GM12872 (cell line): ENCODE measurements around the gene PARN.

Experiments used
- CTCF ChIP-seq: IDR thresholded peaks from 3 replicates; pipeline ENCODE4 v1.5.1; 2011; ENCODE audit warnings: low read depth, mild to moderate bottlenecking, low read length, moderate library complexity; ENCODE audit not compliant: insufficient read depth

The PARN gene

DNA sequence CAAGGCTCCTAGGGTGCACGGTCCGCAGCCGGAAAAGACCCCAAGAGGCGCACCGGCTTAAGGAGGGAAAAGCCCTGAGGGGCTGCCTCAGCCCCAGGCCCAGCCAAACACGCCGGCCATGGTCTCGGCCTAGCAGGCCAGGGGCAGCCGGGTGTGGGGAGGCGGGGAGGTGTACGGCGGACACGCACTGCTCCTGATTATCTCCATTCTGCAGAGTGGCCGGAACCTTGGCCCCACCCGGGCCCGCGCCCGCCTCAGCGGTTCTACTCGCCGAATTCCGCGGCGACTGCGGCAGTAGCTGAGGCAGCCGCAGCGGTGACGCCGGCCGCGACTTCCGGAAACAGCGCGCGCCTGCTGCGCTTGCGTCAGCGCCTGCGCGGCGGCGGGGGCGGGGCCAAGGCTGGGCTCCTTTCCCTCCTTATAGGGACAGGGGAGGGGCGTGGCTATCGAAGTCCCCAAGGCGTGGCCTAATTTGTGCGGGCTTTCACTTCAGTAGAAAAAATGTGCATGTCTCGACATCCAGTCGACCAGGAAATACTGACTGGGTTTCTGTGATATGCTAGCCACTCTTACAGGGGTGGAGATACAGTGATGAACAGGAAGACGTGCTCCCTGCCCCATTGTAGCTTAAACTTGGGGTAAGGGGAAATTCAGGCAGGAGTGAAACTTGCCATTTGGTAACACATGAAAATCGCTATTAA, at the start of gene PARN:
TSS of gene PARN (minus strand) at position 342 of the 701 bp plus-strand sequence. CDS start at position 207, 135 bp downstream.
- TF ChIP-seq CTCF, result no peak

GRCh38 chr16:14678748-14679497, 48.9 kb upstream of the PARN start:
- TF ChIP-seq CTCF, result no peak

DNA sequence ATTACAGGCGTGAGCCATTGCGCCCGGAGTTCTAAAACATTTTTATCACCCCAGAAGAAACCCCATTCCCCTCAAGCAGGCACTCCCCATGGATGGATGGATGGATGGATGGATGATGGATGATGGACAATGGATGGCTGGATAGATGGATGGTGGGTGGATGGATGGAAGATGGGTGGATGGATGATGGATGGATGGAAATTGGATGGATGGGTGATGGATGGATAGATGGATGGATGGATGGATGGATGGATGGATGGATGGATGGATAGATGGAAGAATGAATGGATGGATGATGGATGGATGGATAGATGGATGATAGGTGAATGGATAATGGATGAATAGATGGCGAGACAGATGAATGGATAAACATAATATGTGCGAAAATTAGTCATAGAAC, 47.6 kb upstream of the PARN start:
- no peak for TF ChIP-seq CTCF

GRCh38 chr16:14676633-14677032, 46.6 kb upstream of the PARN start:
- TF ChIP-seq CTCF, result no peak

DNA sequence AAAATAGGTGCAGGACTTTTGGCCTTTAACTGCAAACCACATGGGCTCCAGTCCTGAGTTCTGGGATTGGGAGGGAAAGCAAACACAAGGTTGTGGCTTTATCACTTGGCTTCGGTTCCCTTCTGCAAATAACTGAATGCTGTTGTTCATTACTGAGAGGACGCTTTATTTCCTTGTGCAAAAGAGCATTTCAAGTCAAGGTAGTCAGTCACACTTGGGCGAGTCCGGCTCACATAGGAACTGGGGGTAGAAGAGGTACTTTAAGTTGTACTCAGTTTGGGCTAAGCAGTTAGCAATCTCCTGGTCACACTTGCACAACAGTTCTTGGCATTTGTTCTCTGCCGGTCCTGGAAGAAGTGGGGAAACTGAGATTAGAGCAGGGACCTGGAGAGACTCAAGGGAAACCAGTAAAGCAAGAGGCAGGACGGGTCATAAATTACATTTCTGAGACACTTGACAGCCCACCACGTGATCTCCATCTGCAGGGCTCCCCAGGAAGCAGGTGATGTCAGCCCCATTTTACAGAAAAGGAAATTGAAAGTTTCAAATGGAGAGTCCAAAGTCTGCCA, 42.4 kb upstream of the PARN start:
- no peak for TF ChIP-seq CTCF

GRCh38 chr16:14669776-14670175, 39.7 kb upstream of the PARN start:
- no peak for TF ChIP-seq CTCF

DNA sequence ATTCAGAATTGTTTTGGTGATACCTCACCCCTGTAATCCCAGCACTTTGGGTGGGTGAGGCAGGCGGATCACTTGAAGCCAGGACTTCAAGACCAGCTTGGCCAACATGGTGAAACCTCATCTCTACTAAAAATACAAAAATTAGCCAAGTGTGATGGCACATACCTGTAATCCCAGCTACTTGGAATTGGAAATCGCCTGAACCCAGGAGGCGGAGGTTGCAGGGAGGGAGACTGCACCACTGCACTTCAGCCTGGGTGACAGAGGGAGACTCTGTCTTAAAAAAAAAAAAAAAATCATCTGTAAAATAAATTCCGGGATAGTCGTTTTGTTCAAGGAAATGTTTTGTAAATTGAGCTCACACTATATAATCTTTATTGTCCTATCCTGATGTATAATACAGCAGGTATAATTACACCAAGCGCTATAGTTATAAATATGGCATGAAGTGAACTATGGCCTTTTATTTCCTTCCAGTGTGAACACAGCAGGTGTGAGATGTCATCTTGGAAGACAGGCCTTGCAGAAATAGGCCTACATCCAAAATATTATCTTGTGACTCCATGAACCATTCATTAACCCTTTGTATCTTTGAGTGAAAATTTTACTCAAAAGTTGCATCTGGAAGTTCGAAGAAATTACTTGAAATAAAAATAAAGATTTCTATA, 38.6 kb upstream of the PARN start:
- TF ChIP-seq CTCF, result no peak
